ENCODE measurements around the gene PAX2. TPM values are rescaled to one million over a fixed set of nuclear protein-coding genes. Genes with fewer than 3 reads are reported as not detected.

The PAX2 gene
- polyA plus RNA-seq, 3 donors = not detected

- H3K4me1 ChIP-seq (ENCODE audit: control insufficient read depth in 1 of 2, insufficient read depth in 2 of 2, low read length in 2 of 2) = no peaks in the 10 kb centered on the region
- intact Hi-C loops (cut with micrococcal nuclease) = no loop called here
- H3K27ac Mint-ChIP-seq = no peak overlapping the region
- no peak for TF ChIP-seq CTCF (IDR thresholded peaks at IDR 0.05)
- no peak overlapping the region for H2AFZ ChIP-seq (ENCODE audit: insufficient read depth, low read depth, low read length, poor library complexity, severe bottlenecking)
- H3K9ac ChIP-seq (ENCODE audit: insufficient read depth, low read length, poor library complexity, severe bottlenecking) = no peak overlapping the region
- H3K9me3 ChIP-seq (replicated peaks in 1 of 2; ENCODE audit: control insufficient read depth in 1 of 2, insufficient read depth in 1 of 2, low read length in 2 of 2) = no peaks in the 10 kb centered on the region
- WGBS (ENCODE audit: insufficient coverage) = 77% methylated on average over 10 of the region's 14 CpGs
- H3K4me3 Mint-ChIP-seq = no peak overlapping the region
- no peaks in the 10 kb centered on the region for H3K27me3 ChIP-seq (ENCODE audit: control insufficient read depth in 2 of 2, insufficient read depth in 2 of 2, low read length in 2 of 2)
- no peak for DNase-seq
- H3K36me3 Mint-ChIP-seq = no peaks in the 10 kb centered on the region
- no peaks in the 10 kb centered on the region for H3K4me1 Mint-ChIP-seq
- no peak overlapping the region for H3K4me2 ChIP-seq (replicated peaks; ENCODE audit: extremely low read depth, low read length, poor library complexity, severe bottlenecking)
- no peak overlapping the region for H3K4me3 ChIP-seq (replicated peaks in 1 of 3; ENCODE audit: low read depth in 2 of 3, low read length in 3 of 3)
- no peaks in the 10 kb centered on the region for H3K36me3 ChIP-seq (replicated peaks in 1 of 2; ENCODE audit: control insufficient read depth in 1 of 2, insufficient read depth in 2 of 2, low read length in 2 of 2)
- no peaks in the 10 kb centered on the region for H3K9me3 Mint-ChIP-seq
- H4K20me1 ChIP-seq (ENCODE audit: insufficient read depth, low read length) = no peaks in the 10 kb centered on the region
- no peak overlapping the region for H3K27ac ChIP-seq (ENCODE audit: low read depth in 1 of 2, low read length in 2 of 2)
- H3K27me3 Mint-ChIP-seq (ENCODE audit: low read depth in 3 of 3) = peaks cover 9 to 17% (median 10%) of the 10 kb centered on the region in 3 donors
- H3K79me2 ChIP-seq (ENCODE audit: insufficient read depth, low read length) = no peaks in the 10 kb centered on the region
Measured at GRCh38 chr10:100873827-100874326, 128.5 kb downstream of the PAX2 start.

- H3K27me3 Mint-ChIP-seq (ENCODE audit: low read depth in 3 of 3) = peaks cover 7 to 17% (median 10%) of the 10 kb centered on the region in 3 donors
- no peak overlapping the region for H3K27ac ChIP-seq (ENCODE audit: low read depth in 1 of 2, low read length in 2 of 2)
- H3K4me1 ChIP-seq (ENCODE audit: control insufficient read depth in 1 of 2, insufficient read depth in 2 of 2, low read length in 2 of 2) = no peaks in the 10 kb centered on the region
- H3K36me3 ChIP-seq (replicated peaks in 1 of 2; ENCODE audit: control insufficient read depth in 1 of 2, insufficient read depth in 2 of 2, low read length in 2 of 2) = no peaks in the 10 kb centered on the region
- no peak overlapping the region for H3K4me3 Mint-ChIP-seq
- no peaks in the 10 kb centered on the region for H4K20me1 ChIP-seq (ENCODE audit: insufficient read depth, low read length)
- intact Hi-C loops (cut with micrococcal nuclease) = no loop called here
- DNase-seq = no peak
- H3K79me2 ChIP-seq (ENCODE audit: insufficient read depth, low read length) = no peaks in the 10 kb centered on the region
- no peak overlapping the region for H3K4me3 ChIP-seq (replicated peaks in 1 of 3; ENCODE audit: low read depth in 2 of 3, low read length in 3 of 3)
- no peaks in the 10 kb centered on the region for H3K36me3 Mint-ChIP-seq
- H3K27me3 ChIP-seq (ENCODE audit: control insufficient read depth in 2 of 2, insufficient read depth in 2 of 2, low read length in 2 of 2) = no peaks in the 10 kb centered on the region
- H2AFZ ChIP-seq (ENCODE audit: insufficient read depth, low read depth, low read length, poor library complexity, severe bottlenecking) = no peak overlapping the region
- 94% methylated on average over 3 of the region's 20 CpGs for WGBS (ENCODE audit: insufficient coverage)
- peaks cover 5% of the 10 kb centered on the region for H3K4me1 Mint-ChIP-seq
- H3K9ac ChIP-seq (ENCODE audit: insufficient read depth, low read length, poor library complexity, severe bottlenecking) = no peak overlapping the region
- TF ChIP-seq CTCF (IDR thresholded peaks at IDR 0.05) = no peak
- H3K9me3 ChIP-seq (replicated peaks in 1 of 2; ENCODE audit: control insufficient read depth in 1 of 2, insufficient read depth in 1 of 2, low read length in 2 of 2) = no peaks in the 10 kb centered on the region
- no peaks in the 10 kb centered on the region for H3K9me3 Mint-ChIP-seq
- H3K27ac Mint-ChIP-seq = no peak overlapping the region
- no peak overlapping the region for H3K4me2 ChIP-seq (replicated peaks; ENCODE audit: extremely low read depth, low read length, poor library complexity, severe bottlenecking)
Measured at GRCh38 chr10:100874702-100875483, 129.5 kb downstream of the PAX2 start.

Measured in CD14-positive monocyte (primary cell).